AG04450 (cell line): Measurements from ENCODE around the gene RABGAP1L. TPM values are rescaled to one million over a fixed set of nuclear protein-coding genes. Genes with fewer than 3 reads are reported as not detected.

Experiments used
- CTCF ChIA-PET: fragments of 300-600, 350-600 bp; formaldehyde crosslinking; extraction: SDS; loops from one replicate; lab custom pipeline; 2022; ENCODE audit warnings: antibody characterized with exemption, inconsistent platforms; lab: Charles Lee
- POLR2A ChIA-PET: fragments of 350-600 bp; formaldehyde crosslinking; extraction: SDS; loops from one replicate; lab custom pipeline; 2021; ENCODE audit warnings: antibody characterized with exemption, inconsistent platforms; lab: Yijun Ruan, JAX
- DNase-seq: peaks from one replicate; pipeline ENCODE4 v3.0.0-alpha.2; 2011; ENCODE audit warnings: low read depth, low spot score
- H3K27ac ChIP-seq: one replicate; pipeline ENCODE4 v1.5.1; 2012; ENCODE audit warnings: low read depth, low read length, control low read depth
- H3K27me3 ChIP-seq: one replicate; pipeline ENCODE4 v1.6.0; 2012; ENCODE audit warnings: low read length; ENCODE audit not compliant: control insufficient read depth, insufficient read depth
- H3K4me3 ChIP-seq: 2 replicates; pipeline ENCODE4 v1.5.1; 2011; ENCODE audit warnings: mild to moderate bottlenecking, low read depth, low read length, control low read depth
- H3K9me3 ChIP-seq: 2 replicates; pipeline ENCODE4 v1.5.1; 2012; ENCODE audit warnings: low read length; ENCODE audit not compliant: control insufficient read depth, insufficient read depth
- CTCF ChIP-seq: IDR thresholded peaks from 2 replicates; pipeline ENCODE4 v1.5.1; 2011; ENCODE audit warnings: low read depth, low read length, control low read depth, inconsistent platforms
- polyA plus RNA-seq: library from polyadenylated mRNA; depleted of rRNA; stranded (reverse); fragments of >200 nt; gene quantifications from 2 replicates; pipeline ENCODE4 v1.2.3, GENCODE V29; 2011

Gene RABGAP1L
- polyA plus RNA-seq, 1 experiment, result 21.2 TPM

- H3K4me3 ChIP-seq, result no peak overlapping the region
- DNase-seq, result no peak
- TF ChIP-seq CTCF, result no peak
- H3K27ac ChIP-seq, result no peak overlapping the region
- ChIA-PET CTCF (no interaction called here), POLR2A (no interaction called here)
- no peaks in the 10 kb centered on the region; the same call in 1 of the 2 replicates for H3K9me3 ChIP-seq
- no peaks in the 10 kb centered on the region for H3K27me3 ChIP-seq
Observed at GRCh38 chr1:174344162-174344561, 184.8 kb downstream of the RABGAP1L start.

DNA sequence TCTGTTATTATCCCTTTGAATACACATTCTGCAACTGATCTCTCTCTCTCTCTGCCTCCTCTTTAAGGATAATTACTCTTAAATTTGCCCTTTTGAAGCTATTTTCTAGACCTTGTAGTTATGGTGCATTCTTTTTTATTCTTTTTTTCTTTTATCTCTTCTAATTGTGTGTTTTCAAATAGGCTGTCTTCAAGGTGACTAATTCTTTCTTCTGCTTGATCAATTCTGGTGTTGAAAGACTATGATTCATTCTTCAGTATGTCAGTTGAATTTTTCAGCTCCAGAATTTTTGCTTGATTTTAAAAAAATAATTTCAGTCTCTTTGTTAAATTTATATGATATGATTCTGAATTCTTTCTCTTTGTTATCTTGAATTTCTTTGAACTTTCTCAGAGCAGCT, 192.8 kb downstream of the RABGAP1L start:
- ChIA-PET POLR2A (no interaction called here), CTCF (no interaction called here)
- no peaks in the 10 kb centered on the region; the same call in 1 of the 2 replicates for H3K9me3 ChIP-seq
- DNase-seq, result no peak
- H3K27me3 ChIP-seq, result no peaks in the 10 kb centered on the region
- no peak overlapping the region for H3K27ac ChIP-seq
- TF ChIP-seq CTCF, result no peak
- H3K4me3 ChIP-seq, result no peak overlapping the region

DNA sequence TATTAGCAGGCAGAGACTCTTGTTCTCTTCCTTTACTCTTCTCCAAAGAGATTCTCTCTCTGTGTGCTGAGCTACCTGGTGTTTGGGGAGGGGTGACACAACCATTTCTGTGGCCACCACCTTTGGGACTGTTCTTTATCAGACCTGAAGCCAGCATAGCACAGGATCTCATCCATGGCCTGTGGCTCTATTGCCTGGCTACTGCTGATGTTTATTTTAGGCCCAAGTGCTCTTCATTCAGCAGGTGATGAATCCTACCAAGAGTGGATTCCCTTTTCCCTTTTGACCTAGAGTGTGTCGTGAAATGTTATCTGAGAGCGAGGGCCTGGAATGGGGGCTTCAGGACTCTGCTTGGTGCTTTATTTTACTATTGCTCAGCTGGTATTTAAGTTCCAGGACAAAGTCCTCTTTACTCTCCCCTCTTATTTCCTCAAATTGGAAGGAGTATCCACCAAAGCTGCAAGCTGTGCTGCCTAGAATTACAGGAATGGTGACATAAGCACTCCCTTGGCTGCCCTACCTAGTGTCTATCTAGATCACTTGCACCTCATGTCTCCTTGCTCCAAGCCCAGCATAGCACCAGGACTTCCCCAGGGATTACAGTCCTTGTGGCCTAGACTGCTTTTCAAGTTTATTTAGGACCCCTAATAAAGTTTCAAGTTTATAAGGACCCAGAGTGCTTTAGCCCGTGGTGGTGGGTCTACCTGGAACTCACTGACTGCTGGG, 193.7 kb downstream of the RABGAP1L start:
- Histone ChIP-seq H3K4me3 (no peak overlapping the region), H3K27me3 (no peaks in the 10 kb centered on the region), H3K27ac (no peak overlapping the region), H3K9me3 (no peaks in the 10 kb centered on the region; the same call in 1 of the 2 replicates)
- TF ChIP-seq CTCF, result no peak
- DNase-seq, result no peak
- ChIA-PET CTCF (no interaction called here), POLR2A (no interaction called here)

- CTCF ChIA-PET, result interaction anchor here (1.2 kb wide), 1 partner anchor 96 kb away, joined by 3 read pairs; no protein-coding TSS in a partner anchor
- no peaks in the 10 kb centered on the region for H3K27me3 ChIP-seq
- POLR2A ChIA-PET, result no interaction called here
- DNase-seq, result no peak
- TF ChIP-seq CTCF, result no peak
- H3K4me3 ChIP-seq, result no peak overlapping the region
- H3K27ac ChIP-seq, result no peak overlapping the region
- H3K9me3 ChIP-seq, result no peaks in the 10 kb centered on the region
Observed at GRCh38 chr1:174358344-174358743, 199.0 kb downstream of the RABGAP1L start.

DNA sequence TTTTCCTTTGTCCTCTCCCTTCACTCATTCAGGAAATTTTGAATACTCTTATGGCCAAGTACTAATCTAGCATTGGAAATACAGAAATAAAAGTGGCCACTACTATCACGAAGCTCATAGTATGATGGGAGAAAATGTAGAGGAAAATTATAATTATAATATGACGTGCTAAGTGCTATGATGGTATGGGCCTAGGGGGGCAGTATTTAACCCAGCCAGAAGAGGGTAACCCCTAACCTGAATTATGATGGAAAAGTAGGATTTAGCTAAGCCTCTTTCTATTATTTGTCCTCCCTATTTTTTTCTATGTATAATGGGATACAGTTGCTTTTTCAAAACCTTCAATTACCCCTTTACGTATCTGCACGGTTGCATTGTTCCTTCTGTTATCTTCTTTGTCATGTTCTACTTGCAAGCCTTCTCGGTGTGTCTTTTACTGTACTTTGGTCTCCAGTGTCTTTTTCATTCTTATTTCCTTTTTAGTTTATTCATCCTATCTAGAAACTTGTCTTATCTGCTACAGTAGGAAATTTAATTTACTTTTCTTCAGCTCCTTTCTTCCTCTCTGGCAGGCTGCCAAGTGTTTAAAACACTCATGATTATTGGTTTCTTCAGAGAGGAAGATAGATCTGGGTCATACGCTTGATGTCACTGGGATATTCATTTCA, 199.6 kb downstream of the RABGAP1L start:
- H3K27me3 ChIP-seq, result no peaks in the 10 kb centered on the region
- no peak overlapping the region for H3K27ac ChIP-seq
- ChIA-PET CTCF (interaction anchor here (1.2 kb wide), 1 partner anchor 96 kb away, joined by 3 read pairs; no protein-coding TSS in a partner anchor), POLR2A (no interaction called here)
- no peaks in the 10 kb centered on the region for H3K9me3 ChIP-seq
- no peak for TF ChIP-seq CTCF
- no peak for DNase-seq
- H3K4me3 ChIP-seq, result no peak overlapping the region
